Tongue (tissue), 2 donors: ENCODE results near the gene ATP6V0D1. TPM values are rescaled to one million over a fixed set of nuclear protein-coding genes. Genes with fewer than 3 reads are reported as not detected.

Experiments used
- DNase-seq: peaks from one replicate; pipeline ENCODE4 v3.0.0-alpha.2; 2015
- total RNA-seq: library from RNA; depleted of rRNA; stranded (reverse); fragments of >200 nt; gene quantifications from one replicate; pipeline ENCODE4 v1.2.3, GENCODE V29; 2014

ATP6V0D1 gene
- total RNA-seq, 1 donor from 2014 or later, result 90.3 TPM

GRCh38 chr16:67463059-67463458 lies 17.9 kb downstream of the ATP6V0D1 start:
- DNase-seq, result no peak

- no peak for DNase-seq
Observed at GRCh38 chr16:67462279-67462655, 18.7 kb downstream of the ATP6V0D1 start.

- no peak for DNase-seq
Observed at GRCh38 chr16:67461600-67462278, 19.2 kb downstream of the ATP6V0D1 start.

DNA sequence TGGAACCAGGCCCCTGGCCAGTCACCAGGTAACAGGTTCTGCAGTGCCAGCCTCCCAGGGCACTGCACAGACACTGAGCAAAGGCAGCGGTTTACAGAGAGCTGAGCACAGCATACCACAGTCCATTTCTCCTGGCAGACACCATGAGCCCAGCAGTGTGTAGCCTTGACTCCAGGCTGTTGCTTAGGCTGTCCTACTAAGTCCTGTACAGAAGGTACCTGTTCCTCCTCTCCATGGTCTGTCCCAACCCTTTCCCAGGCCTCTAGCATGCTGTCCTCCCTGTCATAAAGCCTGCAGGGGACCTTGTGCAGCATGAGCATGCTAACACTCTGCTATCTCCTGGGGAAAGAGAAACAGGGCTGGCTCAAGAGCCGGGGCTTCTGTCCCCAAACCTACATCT lies 20.0 kb downstream of the ATP6V0D1 start:
- DNase-seq, result no peak

DNA sequence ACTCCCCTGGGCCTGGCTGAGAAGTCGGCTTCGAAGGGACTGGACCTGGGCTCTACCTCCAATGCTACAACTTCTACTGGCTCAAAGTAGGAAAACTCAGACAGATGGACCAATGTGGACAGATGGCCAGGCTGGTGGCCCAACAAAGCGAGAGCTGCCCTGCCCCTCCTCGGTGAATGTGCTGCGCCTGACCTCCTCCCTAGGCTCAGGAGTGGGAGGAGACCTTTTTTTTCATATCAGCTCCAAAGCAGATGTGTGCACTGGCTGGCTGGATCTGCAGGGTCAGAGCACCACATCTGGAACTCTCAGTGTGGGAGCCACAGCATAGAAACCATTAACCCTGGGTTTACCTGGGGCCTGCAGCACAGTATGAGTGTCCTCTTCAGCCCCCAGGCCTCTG lies 20.8 kb downstream of the ATP6V0D1 start:
- DNase-seq, result peak; percentile 54

DNA sequence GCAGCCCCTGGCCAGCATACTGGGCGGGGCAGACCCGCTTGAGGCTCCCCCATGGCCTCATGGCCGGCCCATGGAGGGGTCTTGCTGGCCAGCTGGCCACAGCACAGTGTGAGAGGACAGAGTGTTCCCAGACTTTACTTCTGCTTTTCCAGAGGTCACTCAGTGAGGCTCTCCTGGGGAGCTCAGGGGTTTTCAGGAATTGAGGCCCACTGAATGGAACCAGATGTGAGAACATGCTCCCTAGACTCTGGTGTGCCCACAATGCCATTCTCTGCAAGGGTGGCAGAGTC lies 21.2 kb downstream of the ATP6V0D1 start:
- no peak for DNase-seq

GRCh38 chr16:67459066-67459860 lies 21.7 kb downstream of the ATP6V0D1 start:
- peak; percentile 92 for DNase-seq

- no peak for DNase-seq
Observed at GRCh38 chr16:67458121-67458641, 22.8 kb downstream of the ATP6V0D1 start.

GRCh38 chr16:67457611-67458010 lies 23.3 kb downstream of the ATP6V0D1 start:
- no peak for DNase-seq

DNA sequence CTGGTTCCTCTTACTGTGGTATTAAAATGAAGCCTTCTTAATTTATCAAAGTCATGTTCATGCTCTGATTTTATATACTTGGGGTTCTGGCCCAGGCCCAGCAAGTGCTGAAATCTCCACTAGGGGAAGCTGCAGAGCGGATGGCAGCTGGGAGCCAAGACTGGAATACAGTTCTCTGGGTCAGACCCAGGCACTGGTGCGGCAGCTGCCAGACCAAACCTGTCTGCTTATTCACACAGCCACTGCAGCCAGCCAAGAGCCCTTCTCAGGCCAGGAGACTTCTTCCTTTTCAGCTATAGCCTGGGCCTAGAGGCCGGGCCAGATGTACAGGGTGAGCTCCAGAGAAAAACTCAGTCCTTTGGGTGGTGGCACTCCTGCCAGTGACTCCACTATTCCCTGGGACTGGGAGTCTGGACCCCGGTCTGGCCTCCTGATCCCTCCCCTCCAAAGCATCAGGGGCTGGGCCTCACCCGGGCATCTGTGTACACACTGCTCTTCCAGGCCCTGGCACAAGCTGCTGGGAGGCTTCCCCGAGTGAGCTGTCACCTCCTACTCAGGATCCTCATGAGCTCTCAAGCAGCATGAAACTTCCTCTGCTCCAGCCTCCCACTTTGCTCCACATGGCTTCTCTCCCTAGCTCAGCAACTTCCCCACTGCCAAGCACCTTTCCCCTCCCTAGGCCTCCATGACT lies 24.4 kb downstream of the ATP6V0D1 start:
- peak; percentile 62 for DNase-seq

- DNase-seq, result no peak
Observed at GRCh38 chr16:67454852-67455251, 26.1 kb downstream of the ATP6V0D1 start.

DNA sequence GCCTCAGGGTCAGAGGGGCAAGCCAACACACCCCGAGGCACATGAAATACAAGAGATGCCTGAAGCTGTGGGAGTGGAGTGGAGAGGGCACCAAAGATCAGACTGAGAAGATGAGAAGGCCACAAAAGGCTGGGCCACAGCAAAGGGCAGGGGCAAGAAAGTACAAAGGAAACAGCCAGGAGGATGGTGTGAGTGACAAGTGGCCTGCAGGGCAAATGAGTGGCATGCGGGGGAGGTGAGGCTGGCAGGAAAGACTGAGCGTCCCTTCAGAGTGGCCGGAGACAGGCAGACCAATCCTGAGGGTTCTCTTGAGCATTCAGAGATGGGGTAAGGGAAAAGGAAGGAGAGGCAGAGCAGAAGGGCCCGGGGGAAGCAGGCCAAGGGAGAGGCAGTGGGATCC lies 26.9 kb downstream of the ATP6V0D1 start:
- no peak for DNase-seq

DNA sequence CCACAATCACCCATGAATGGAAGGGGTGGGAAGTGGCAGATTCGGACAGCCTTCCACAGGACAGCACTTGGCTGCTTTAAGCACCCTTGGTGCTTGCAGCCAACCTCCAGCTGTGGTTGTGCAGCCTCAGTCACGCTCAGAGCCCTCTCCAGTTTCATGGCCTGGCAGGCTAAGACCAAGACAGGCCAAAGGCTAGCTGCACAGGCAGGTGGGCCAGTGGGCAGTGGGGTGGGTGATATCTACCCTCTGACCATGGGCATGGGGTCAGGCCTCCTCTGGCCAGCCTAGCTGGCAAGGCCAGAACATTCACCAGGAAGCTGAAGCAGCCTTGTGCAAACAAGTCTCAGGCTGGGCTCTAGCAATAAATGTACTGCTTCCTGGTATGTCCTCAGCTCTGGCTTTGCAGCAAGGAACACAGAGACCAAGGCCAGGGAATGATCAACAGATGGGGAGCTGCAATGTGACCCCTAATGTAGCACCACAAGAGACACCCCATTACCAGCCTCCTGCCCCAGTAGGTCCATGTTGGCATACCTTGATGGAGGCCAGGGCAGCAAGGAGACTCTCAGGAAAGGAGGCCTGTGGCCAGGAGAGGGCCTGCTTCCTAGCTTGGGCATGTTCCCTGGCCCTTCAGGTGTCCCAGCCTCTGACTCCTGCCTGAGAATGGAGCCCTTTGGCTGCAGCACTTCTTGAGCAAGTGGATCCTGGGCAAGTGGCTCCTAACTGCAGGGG lies 29.1 kb downstream of the ATP6V0D1 start:
- peak; percentile 69 for DNase-seq

GRCh38 chr16:67451061-67451703 lies 29.8 kb downstream of the ATP6V0D1 start:
- DNase-seq, result peak; percentile 64

GRCh38 chr16:67449739-67450138 lies 31.2 kb downstream of the ATP6V0D1 start:
- DNase-seq, result no peak

- peak; percentile 85 for DNase-seq
Observed at GRCh38 chr16:67449336-67449735, 31.6 kb downstream of the ATP6V0D1 start.

DNA sequence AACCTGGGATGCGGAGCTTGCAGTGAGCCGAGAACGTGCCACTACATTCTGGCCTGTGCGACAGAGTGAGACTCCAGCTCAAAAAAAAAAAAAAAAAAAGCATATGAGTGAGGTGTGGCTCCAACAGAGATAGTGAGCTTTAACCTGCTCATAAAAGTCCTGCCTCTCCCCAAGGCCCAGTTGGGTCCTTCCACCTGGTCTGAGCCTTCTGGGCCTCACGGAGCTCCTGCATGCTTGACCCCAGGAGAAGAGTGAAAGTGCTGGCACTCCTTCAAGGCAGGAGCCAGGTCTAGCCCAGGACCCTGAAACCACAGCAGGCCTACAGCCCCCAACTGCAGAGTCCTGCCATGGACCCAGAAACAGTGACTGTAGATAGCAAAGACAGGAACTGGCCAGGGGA lies 32.4 kb downstream of the ATP6V0D1 start:
- DNase-seq, result no peak

GRCh38 chr16:67447508-67448076 lies 33.4 kb downstream of the ATP6V0D1 start:
- DNase-seq, result peak; percentile 82

DNA sequence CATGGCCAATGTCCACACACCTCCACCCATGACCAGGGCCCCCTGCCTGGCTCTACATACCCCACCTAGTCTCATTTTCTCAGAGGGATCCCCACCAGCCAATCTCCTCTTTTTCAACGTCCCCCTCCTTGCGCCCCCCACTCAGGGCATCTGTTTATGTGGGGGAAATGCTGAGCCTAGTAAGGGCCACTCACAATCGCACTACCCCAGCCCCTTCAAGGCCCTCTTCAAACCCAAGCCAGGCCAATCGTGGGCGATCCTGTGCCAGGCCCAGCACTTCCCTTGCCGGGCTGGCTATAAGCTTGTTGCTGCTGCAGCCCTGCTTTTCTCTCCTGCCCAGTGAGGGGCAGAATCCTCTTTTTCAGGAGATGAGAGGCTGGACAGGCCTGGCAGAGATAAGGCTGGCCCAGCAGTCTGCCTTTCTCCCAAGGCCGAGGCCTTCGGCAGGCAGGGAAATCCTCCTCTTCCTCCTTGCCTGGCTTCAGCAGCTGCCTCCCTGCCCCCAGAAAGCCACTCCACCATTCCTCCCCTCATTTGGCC lies 33.9 kb downstream of the ATP6V0D1 start:
- no peak for DNase-seq

GRCh38 chr16:67445913-67446907 lies 34.7 kb downstream of the ATP6V0D1 start:
- no peak for DNase-seq
